ENCODE results near the gene ARHGAP24. TPM values are rescaled to one million over a fixed set of nuclear protein-coding genes. Genes with fewer than 3 reads are reported as not detected.
"Not testable (repeated sequence)": the region's sequence is repeated elsewhere in the genome, so short reads cannot be mapped to it uniquely, and the experiment has no call there.

ARHGAP24 gene
- total and polyA plus RNA-seq, 7 donors: 0.46 to 40.4 (median 23.1) TPM

DNA sequence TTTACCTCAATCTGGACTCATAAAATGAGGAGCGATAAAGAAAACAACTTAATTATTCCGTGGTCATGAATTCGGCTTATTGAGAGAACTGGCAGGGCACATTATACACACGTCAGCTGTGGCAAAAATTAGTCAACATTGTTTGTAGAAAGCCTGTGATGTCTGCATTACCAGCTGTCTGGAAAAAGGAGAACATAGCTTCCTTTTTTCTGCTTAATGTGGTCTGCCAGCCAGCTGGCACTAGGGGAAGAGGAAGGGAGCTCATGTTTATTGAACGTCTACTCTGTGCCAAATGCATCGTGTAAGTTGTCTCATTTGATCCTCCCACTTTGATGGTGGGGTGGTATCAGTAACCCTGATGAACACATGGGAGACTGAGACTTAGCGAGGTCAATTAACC is 367.6 kb downstream of the ARHGAP24 start:
- TF ChIP-seq EP300 (IDR thresholded peaks at IDR 0.05) (peak in 1 of 4 donors; percentile 30), POLR2AphosphoS5 (IDR thresholded peaks at IDR 0.05) (peak in 2 of 4 donors; percentile 13 to 20), POLR2A (IDR thresholded peaks at IDR 0.05) (no peak)
- 6 to 23% methylated on average over 7 of the region's 7 CpGs for WGBS, 2 donors
- intact Hi-C loops (cut with DNase I): no loop called here
- no peaks in the 10 kb centered on the region for H3K9me3 ChIP-seq
- H3K4me1 ChIP-seq: peaks cover 0 to 18% (median 12%) of the 10 kb centered on the region in 4 donors
- peak overlapping the region in 2 of 4 donors; percentile 11 to 21 for H3K27ac ChIP-seq
- DNase-seq: no peak
- H3K4me3 ChIP-seq: no peak overlapping the region
- H3K36me3 ChIP-seq: no peaks in the 10 kb centered on the region
- H3K27me3 ChIP-seq: no peaks in the 10 kb centered on the region

DNA sequence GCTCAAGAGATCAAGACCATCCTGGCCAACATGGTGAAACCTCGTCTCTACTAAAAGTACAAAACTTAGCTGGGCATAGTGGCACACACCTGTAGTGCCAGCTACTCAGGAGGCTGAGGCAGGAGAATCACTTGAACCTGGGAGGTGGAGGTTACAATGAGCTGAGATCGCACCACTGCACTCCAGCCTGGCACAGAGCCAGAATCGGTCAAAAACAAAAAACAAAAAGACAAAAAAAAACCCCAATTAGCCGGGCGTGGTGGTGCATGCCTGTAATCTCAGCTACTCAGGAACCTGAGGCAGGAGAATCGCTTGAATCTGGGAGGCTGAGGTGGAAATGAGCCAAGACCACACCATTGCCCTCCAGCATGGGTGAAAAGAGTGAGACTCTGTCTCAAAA is 378.8 kb downstream of the ARHGAP24 start:
- DNase-seq; H3K27me3 ChIP-seq; H3K36me3 ChIP-seq; intact Hi-C loops (cut with DNase I); H3K4me3 ChIP-seq; H3K4me1 ChIP-seq; H3K9me3 ChIP-seq; H3K27ac ChIP-seq: not testable (repeated sequence)
- WGBS, 2 donors: 91 to 94% methylated on average over 6 of the region's 6 CpGs

DNA sequence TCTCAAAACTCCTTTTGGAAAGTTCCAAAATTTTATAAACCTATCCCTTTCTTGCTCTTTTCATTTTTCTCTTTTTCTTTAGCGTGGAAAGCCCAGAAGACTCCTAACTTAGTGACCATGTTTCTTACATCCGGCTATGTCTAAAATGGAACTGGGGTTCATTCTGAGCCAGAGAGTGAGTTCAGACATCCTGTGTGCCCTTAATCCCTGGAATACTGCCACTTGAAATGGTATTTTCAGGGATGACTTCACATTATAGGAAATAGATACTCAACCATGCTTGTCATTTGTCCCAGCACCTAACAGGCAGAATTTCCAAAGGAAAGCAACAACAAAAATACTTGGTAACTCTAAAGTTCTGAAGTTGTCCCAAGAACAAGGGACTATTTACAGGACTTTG is 379.6 kb downstream of the ARHGAP24 start:
- intact Hi-C loops (cut with DNase I): no loop called here
- DNase-seq: no peak
- no peak overlapping the region for H3K27ac ChIP-seq

DNA sequence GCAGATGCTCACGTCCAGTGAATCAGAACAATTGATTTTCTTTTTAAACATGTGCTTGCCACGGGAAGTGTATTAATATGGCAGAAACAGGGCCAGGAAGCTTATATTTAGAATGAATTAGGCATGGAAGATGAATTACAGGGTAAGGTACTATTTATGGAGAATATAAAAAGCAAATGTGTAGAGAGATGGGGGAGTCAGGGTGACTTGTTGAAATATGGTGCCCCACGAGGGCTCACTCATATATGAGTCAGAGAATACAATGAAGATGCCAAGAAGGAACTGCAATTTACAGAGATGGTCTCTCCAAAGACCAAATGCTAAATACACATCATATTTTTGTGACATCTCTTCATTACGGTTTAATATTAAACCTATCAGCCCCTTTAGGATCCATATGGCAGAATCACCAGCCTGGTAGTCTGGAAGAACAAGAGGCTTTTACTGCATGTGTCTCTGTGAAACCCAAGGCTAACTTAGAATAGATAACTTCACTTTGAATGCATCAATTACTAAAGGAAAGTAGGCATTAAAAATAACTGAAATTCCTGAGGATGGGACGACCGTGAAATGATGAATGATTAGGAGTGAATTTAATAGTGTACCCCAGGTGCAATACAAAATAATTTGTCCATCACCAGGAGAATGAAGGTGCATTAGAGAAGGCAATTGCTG is 385.3 kb downstream of the ARHGAP24 start:
- 58 to 63% methylated on average over 6 of the region's 6 CpGs for WGBS, 2 donors
- Histone ChIP-seq H3K27me3 (no peaks in the 10 kb centered on the region), H3K27ac (no peak overlapping the region), H3K36me3 (no peaks in the 10 kb centered on the region), H3K4me3 (no peak overlapping the region), H3K9me3 (no peaks in the 10 kb centered on the region), H3K4me1 (peaks cover 0 to 28% (median 19%) of the 10 kb centered on the region in 4 donors)
- no peak for DNase-seq
- TF ChIP-seq POLR2AphosphoS5 (IDR thresholded peaks at IDR 0.05) (no peak), EP300 (IDR thresholded peaks at IDR 0.05) (no peak), POLR2A (IDR thresholded peaks at IDR 0.05) (no peak)
- TF ChIP-seq, protein P1, sequence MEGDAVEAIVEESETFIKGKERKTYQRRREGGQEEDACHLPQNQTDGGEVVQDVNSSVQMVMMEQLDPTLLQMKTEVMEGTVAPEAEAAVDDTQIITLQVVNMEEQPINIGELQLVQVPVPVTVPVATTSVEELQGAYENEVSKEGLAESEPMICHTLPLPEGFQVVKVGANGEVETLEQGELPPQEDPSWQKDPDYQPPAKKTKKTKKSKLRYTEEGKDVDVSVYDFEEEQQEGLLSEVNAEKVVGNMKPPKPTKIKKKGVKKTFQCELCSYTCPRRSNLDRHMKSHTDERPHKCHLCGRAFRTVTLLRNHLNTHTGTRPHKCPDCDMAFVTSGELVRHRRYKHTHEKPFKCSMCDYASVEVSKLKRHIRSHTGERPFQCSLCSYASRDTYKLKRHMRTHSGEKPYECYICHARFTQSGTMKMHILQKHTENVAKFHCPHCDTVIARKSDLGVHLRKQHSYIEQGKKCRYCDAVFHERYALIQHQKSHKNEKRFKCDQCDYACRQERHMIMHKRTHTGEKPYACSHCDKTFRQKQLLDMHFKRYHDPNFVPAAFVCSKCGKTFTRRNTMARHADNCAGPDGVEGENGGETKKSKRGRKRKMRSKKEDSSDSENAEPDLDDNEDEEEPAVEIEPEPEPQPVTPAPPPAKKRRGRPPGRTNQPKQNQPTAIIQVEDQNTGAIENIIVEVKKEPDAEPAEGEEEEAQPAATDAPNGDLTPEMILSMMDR (IDR thresholded peaks at IDR 0.05): no peak
- intact Hi-C loops (cut with DNase I): no loop called here

More for the DNA sequence above, 379.6 kb downstream of the ARHGAP24 start:
- no peaks in the 10 kb centered on the region for H3K36me3 ChIP-seq
- TF ChIP-seq POLR2AphosphoS5 (IDR thresholded peaks at IDR 0.05) (no peak), POLR2A (IDR thresholded peaks at IDR 0.05) (no peak), EP300 (IDR thresholded peaks at IDR 0.05) (no peak)
- H3K4me1 ChIP-seq: peaks cover 0 to 12% (median 2%) of the 10 kb centered on the region in 4 donors
- no peaks in the 10 kb centered on the region for H3K9me3 ChIP-seq
- no peaks in the 10 kb centered on the region for H3K27me3 ChIP-seq
- H3K4me3 ChIP-seq: no peak overlapping the region
- WGBS, 2 donors: 91 to 97% methylated on average over 2 of the region's 2 CpGs

DNA sequence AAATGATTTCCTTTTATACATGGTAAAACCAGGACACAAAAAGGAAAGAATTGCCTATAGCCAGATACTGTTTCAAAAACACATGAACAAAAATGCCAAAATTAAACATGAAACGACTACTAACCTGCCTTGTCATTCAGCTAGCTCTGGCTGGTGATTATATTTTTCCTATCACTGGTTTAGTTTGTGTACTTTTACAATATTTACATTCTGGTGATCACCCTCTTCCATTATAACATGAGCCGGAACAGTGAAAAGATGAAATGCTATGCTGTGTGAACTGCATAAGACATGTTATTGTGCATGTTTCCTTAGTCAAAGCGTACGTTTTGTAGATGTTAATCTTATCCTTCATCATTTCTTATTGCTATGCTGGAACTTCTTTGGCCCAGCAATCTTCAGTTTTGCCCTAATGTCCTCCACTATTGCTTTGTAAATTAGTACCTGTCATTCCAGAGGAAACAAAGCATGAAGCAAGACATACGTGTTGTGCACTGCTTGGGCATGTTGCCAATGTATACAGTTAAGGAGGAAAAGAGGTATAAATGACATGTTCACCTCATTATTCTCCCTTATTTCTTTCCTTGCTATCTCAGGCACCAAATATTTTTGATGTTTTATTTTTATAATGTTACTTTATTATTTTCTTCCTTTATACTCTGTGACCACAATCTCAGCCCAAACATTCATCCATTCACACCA is 386.3 kb downstream of the ARHGAP24 start:
- Histone ChIP-seq H3K27ac (no peak overlapping the region), H3K27me3 (no peaks in the 10 kb centered on the region), H3K36me3 (no peaks in the 10 kb centered on the region), H3K4me1 (peaks cover 0 to 30% (median 19%) of the 10 kb centered on the region in 4 donors), H3K4me3 (no peak overlapping the region), H3K9me3 (no peaks in the 10 kb centered on the region)
- WGBS, 2 donors: 13 to 46% methylated on average over 5 of the region's 5 CpGs
- DNase-seq: no peak
- no peak for TF ChIP-seq POLR2AphosphoS5 (IDR thresholded peaks at IDR 0.05)
- TF ChIP-seq, protein P1 (IDR thresholded peaks at IDR 0.05): no peak
- TF ChIP-seq POLR2A (IDR thresholded peaks at IDR 0.05): no peak
- TF ChIP-seq EP300 (IDR thresholded peaks at IDR 0.05): no peak
- intact Hi-C loops (cut with DNase I): no loop called here

DNA sequence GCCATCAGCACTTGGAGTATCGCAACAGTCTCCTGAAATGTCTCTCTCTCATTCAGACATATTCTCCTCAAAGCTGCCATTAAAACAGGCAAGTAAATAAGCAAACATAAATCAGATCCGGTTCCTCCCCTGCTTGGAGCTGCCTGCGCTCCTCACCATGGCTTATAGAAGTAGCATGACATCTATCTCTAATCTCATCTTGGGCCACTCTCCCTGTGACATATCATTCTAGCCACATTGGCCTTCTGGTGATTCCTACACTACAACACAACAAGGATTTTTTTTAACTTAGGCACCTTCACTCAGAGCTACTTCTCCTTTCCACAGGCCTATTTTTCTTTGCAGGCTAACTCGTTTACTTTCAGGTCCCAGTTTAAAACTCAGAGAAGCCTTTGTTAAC is 387.9 kb downstream of the ARHGAP24 start:
- Histone ChIP-seq H3K27ac (no peak overlapping the region), H3K4me3 (no peak overlapping the region), H3K27me3 (no peaks in the 10 kb centered on the region), H3K36me3 (no peaks in the 10 kb centered on the region), H3K4me1 (peaks cover 0 to 43% (median 19%) of the 10 kb centered on the region in 4 donors), H3K9me3 (no peaks in the 10 kb centered on the region)
- TF ChIP-seq EP300 (IDR thresholded peaks at IDR 0.05) (no peak), POLR2A (IDR thresholded peaks at IDR 0.05) (no peak), POLR2AphosphoS5 (IDR thresholded peaks at IDR 0.05) (no peak)
- TF ChIP-seq, protein P1 (IDR thresholded peaks at IDR 0.05): no peak
- no peak for DNase-seq
- intact Hi-C loops (cut with DNase I): no loop called here
- 86 to 88% methylated on average over 4 of the region's 4 CpGs for WGBS, 2 donors
